GM18519 (cell line): Measurements from ENCODE around the gene GOLGA7B.

Experiments
- ATAC-seq: cut with Tn5 transposase; IDR thresholded peaks from one replicate; pipeline ENCODE4 v1.9.1; 2021; ENCODE audit warnings: mild to moderate bottlenecking, moderate library complexity; ENCODE audit not compliant: unreplicated experiment, low FRiP score

The GOLGA7B gene

GRCh38 chr10:97849687-97850402 lies at the start of gene GOLGA7B:
TSS of gene GOLGA7B (plus strand) at chr10:97849843. CDS start at chr10:97850304, 461 bp downstream.
- no peak for ATAC-seq

GRCh38 chr10:97800474-97800873 lies 49.2 kb upstream of the GOLGA7B start:
- ATAC-seq, result no peak

- no peak for ATAC-seq
Measured at GRCh38 chr10:97801422-97801821, 48.2 kb upstream of the GOLGA7B start.

- ATAC-seq, result no peak
Measured at GRCh38 chr10:97805096-97805884, 44.4 kb upstream of the GOLGA7B start.

- no peak for ATAC-seq
Measured at GRCh38 chr10:97805949-97806348, 43.7 kb upstream of the GOLGA7B start.

- ATAC-seq, result no peak
Measured at GRCh38 chr10:97810446-97810845, 39.2 kb upstream of the GOLGA7B start.

- no peak for ATAC-seq
Measured at GRCh38 chr10:97811958-97812357, 37.7 kb upstream of the GOLGA7B start.

GRCh38 chr10:97812696-97813095 lies 36.9 kb upstream of the GOLGA7B start:
- ATAC-seq, result no peak

- ATAC-seq, result no peak
Measured at GRCh38 chr10:97813311-97813710, 36.3 kb upstream of the GOLGA7B start.

- ATAC-seq, result no peak
Measured at GRCh38 chr10:97814996-97815395, 34.6 kb upstream of the GOLGA7B start.

- ATAC-seq, result no peak
Measured at GRCh38 chr10:97816609-97817008, 33.0 kb upstream of the GOLGA7B start.

- no peak for ATAC-seq
Measured at GRCh38 chr10:97818572-97818971, 31.1 kb upstream of the GOLGA7B start.

GRCh38 chr10:97820096-97820704 lies 29.4 kb upstream of the GOLGA7B start:
- no peak for ATAC-seq

- ATAC-seq, result no peak
Measured at GRCh38 chr10:97821308-97822038, 28.2 kb upstream of the GOLGA7B start.

- no peak for ATAC-seq
Measured at GRCh38 chr10:97822261-97822687, 27.4 kb upstream of the GOLGA7B start.

- ATAC-seq, result no peak
Measured at GRCh38 chr10:97823734-97824133, 25.9 kb upstream of the GOLGA7B start.

- ATAC-seq, result no peak
Measured at GRCh38 chr10:97825020-97825760, 24.5 kb upstream of the GOLGA7B start.

GRCh38 chr10:97826892-97827291 lies 22.8 kb upstream of the GOLGA7B start:
- no peak for ATAC-seq

GRCh38 chr10:97827702-97828291 lies 21.8 kb upstream of the GOLGA7B start:
- ATAC-seq, result no peak

- ATAC-seq, result no peak
Measured at GRCh38 chr10:97828721-97829120, 20.9 kb upstream of the GOLGA7B start.
